SK-N-SH (cell line): ENCODE data around the gene TEKT2. TPM values are rescaled to one million over a fixed set of nuclear protein-coding genes. Genes with fewer than 3 reads are reported as not detected.

Source experiments
- CTCF ChIA-PET: fragments of 300-600, 350-600 bp; formaldehyde crosslinking; extraction: SDS; loops from one replicate; lab custom pipeline; 2021; lab: Yijun Ruan, JAX
- POLR2A ChIA-PET: fragments of 350-600 bp; sonication (Branson Sonifier 250); formaldehyde crosslinking; extraction: SDS; loops from one replicate; lab custom pipeline; 2020; ENCODE audit warnings: antibody characterized with exemption, inconsistent platforms; lab: Yijun Ruan, JAX
- DNase-seq: peaks from one replicate; pipeline ENCODE4 v3.0.0; 2012
- H2AFZ ChIP-seq: fragments of 200-600 bp; sonication (generic); 2 replicates; pipeline ENCODE4 v1.8.1; 2016; ENCODE audit warnings: antibody characterized with exemption, mild to moderate bottlenecking, low read depth
- H3F3A ChIP-seq: fragments of 200-600 bp; sonication (generic); replicated peaks from 2 replicates; pipeline ENCODE3; 2016; ENCODE audit warnings: antibody characterized with exemption, mild to moderate bottlenecking; ENCODE audit not compliant: insufficient read depth
- H3K27ac ChIP-seq, 2 experiments: fragments of 200-500 bp in 1 of 2; fragments of 200-600 bp in 1 of 2; sonication (Bioruptor generic) in 1 of 2; sonication (generic), shearing (Covaris generic) in 1 of 2; 2 replicates each; pipeline versions ENCODE4 v1.5.1 to v1.6.1; 2014 to 2016; ENCODE audit warnings: low read depth in 2 of 2, inconsistent platforms in 1 of 2, low read length in 1 of 2, mild to moderate bottlenecking in 1 of 2, mixed read lengths in 1 of 2
- H3K27me3 ChIP-seq: fragments of 200-600 bp; sonication (generic), shearing (Covaris generic); 2 replicates; pipeline ENCODE4 v1.6.1; 2016; ENCODE audit warnings: mixed run types; ENCODE audit not compliant: insufficient read depth
- H3K36me3 ChIP-seq, 2 experiments: fragments of 200-500 bp in 1 of 2; fragments of 200-600 bp in 1 of 2; sonication (Bioruptor generic) in 1 of 2; sonication (generic) in 1 of 2; replicated peaks in 1 of 2; 2 replicates each; pipeline versions ENCODE3 to v1.5.1; 2014 to 2016; ENCODE audit warnings: low read length in 1 of 2, mild to moderate bottlenecking in 1 of 2; ENCODE audit not compliant: insufficient read depth in 2 of 2, control insufficient read depth in 1 of 2
- H3K4me1 ChIP-seq, 2 experiments: fragments of 200-500 bp in 1 of 2; fragments of 200-600 bp in 1 of 2; sonication (Bioruptor generic) in 1 of 2; sonication (generic), shearing (Covaris generic) in 1 of 2; 2 replicates each; pipeline versions ENCODE4 v1.5.1 to v1.6.1; 2014 to 2016; ENCODE audit warnings: low read depth in 1 of 2, low read length in 1 of 2, mixed run types in 1 of 2; ENCODE audit not compliant: insufficient read depth in 2 of 2, control insufficient read depth in 1 of 2
- H3K4me2 ChIP-seq: fragments of 200-600 bp; sonication (generic), shearing (Covaris generic); 2 replicates; pipeline ENCODE4 v1.6.1; 2017; ENCODE audit warnings: mixed run types
- H3K4me3 ChIP-seq, 2 experiments: fragments of 200-500 bp in 1 of 2; fragments of 200-600 bp in 1 of 2; sonication (Bioruptor generic) in 1 of 2; sonication (generic), shearing (Covaris generic) in 1 of 2; 2 replicates each; pipeline versions ENCODE4 v1.5.1 to v1.8.1; 2014 to 2016; ENCODE audit warnings: low read depth in 2 of 2, inconsistent platforms in 1 of 2, low read length in 1 of 2, mild to moderate bottlenecking in 1 of 2, mixed read lengths in 1 of 2, moderate library complexity in 1 of 2
- H3K79me2 ChIP-seq: fragments of 200-600 bp; sonication (generic); 2 replicates; pipeline ENCODE4 v1.8.1; 2017; ENCODE audit warnings: mild to moderate bottlenecking; ENCODE audit not compliant: insufficient read depth
- H3K9ac ChIP-seq: fragments of 200-600 bp; sonication (generic); 2 replicates; pipeline ENCODE4 v1.6.1; 2017; ENCODE audit warnings: mixed run types
- H3K9me2 ChIP-seq: fragments of 200-600 bp; sonication (generic); 2 replicates; pipeline ENCODE4 v1.6.1; 2017; ENCODE audit warnings: mixed run types
- H3K9me3 ChIP-seq: fragments of 200-600 bp; sonication (generic); 2 replicates; pipeline ENCODE4 v1.6.1; 2017; ENCODE audit warnings: mixed run types, mild to moderate bottlenecking, moderate library complexity
- H4K20me1 ChIP-seq: fragments of 200-600 bp; sonication (generic); 2 replicates; pipeline ENCODE4 v1.6.1; 2017; ENCODE audit warnings: mild to moderate bottlenecking, mixed run types; ENCODE audit not compliant: insufficient read depth
- CHD2 ChIP-seq: fragments of 150-350 bp; IDR thresholded peaks from 2 replicates; pipeline ENCODE4 v1.6.1; 2018; ENCODE audit warnings: low read length; ENCODE audit not compliant: partially characterized antibody
- ELF1 ChIP-seq: IDR thresholded peaks from 2 replicates; pipeline ENCODE4 v1.4.0; 2012
- POLR2AphosphoS5 ChIP-seq: IDR thresholded peaks from 2 replicates; pipeline ENCODE4 v1.6.1; 2012; ENCODE audit warnings: low read depth, low read length
- RXRA ChIP-seq: IDR thresholded peaks from 2 replicates; pipeline ENCODE4 v1.4.0; 2012; ENCODE audit warnings: low read depth, mild to moderate bottlenecking, borderline replicate concordance
- SIN3A ChIP-seq: IDR thresholded peaks from 2 replicates; pipeline ENCODE4 v1.6.1; 2012; ENCODE audit warnings: low read depth, mild to moderate bottlenecking, low read length, moderate library complexity, borderline replicate concordance
- SMC3 ChIP-seq: IDR thresholded peaks from 2 replicates; pipeline ENCODE4 v1.6.1; 2012; ENCODE audit warnings: low read depth, low read length, improper control_type of control experiment
- TCF12 ChIP-seq: IDR thresholded peaks from 2 replicates; pipeline ENCODE4 v1.4.0; 2012
- USF1 ChIP-seq: IDR thresholded peaks from 2 replicates; pipeline ENCODE4 v1.4.0; 2012; ENCODE audit warnings: low read depth, borderline replicate concordance
- ZBTB33 ChIP-seq: IDR thresholded peaks from 2 replicates; pipeline ENCODE4 v1.4.0; 2012; ENCODE audit warnings: low read depth, borderline replicate concordance
- WGBS: methylation state at CpG from one replicate; pipeline ENCODE4 v1.1.6; 2017; ENCODE audit warnings: low lambda C conversion rate; 5-methylcytosine and 5-hydroxymethylcytosine counted together
- polyA plus RNA-seq, 3 experiments: library from polyadenylated mRNA; depleted of rRNA; stranded (reverse); fragments of >200 nt; gene quantifications; 2 replicates each; pipeline ENCODE4 v1.2.3, GENCODE V29; 2012
- TF ChIP-seq, protein P1 (sequence below): IDR thresholded peaks from 2 replicates; pipeline ENCODE4 v1.4.0; 2012; ENCODE audit warnings: low read depth
- TF ChIP-seq, protein P2 (sequence below): fragments of 150-350 bp; IDR thresholded peaks from 2 replicates; pipeline ENCODE4 v1.6.1; 2016; ENCODE audit warnings: mild to moderate bottlenecking, low read depth, low read length

The TEKT2 gene
- polyA plus RNA-seq, 1 of the 3 experiments (the other 2 are of a cell fraction), result 1.2 TPM

DNA sequence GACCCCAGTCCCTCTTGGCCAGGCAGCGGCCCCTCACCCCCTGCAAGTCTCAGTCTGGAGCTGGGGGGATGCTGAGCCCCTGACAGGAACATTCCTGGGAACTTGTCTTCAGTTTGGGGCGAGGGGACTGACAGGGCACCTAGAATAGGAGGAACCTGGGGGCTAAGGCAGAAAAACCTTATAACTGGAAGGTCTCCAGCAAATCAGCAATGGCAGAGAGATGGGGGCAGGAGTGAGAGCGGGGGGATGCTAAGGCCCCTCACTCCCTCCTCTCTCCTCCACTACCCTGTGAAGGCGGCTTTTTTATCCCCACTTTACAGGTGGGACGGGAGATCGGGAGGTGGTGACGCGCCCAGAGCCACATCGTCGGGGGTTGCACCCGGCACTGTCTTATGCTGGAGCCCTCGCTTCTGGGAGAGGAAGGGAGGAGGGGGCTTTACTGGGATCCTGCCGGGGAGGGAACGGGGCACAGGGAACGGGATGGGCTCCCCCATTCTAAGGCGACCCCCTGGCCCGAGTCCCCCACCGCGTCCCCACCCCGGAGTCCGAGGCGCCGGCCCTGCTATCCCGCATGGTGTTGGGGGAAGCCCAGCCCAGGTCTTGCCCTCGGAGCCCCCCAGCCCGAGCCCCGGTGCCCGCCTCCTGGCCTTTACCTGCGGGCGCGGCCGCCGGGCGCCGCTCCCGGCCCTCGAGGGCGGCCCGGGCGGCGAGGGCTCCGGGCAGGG lies 40.7 kb downstream of the TEKT2 start:
- ChIA-PET POLR2A (no interaction called here), CTCF (interaction anchor here (1.4 kb wide), 1 partner anchor 10 kb away, joined by 5 read pairs; no protein-coding TSS in a partner anchor)
- no peak overlapping the region for H2AFZ ChIP-seq
- no peak overlapping the region for H3K9ac ChIP-seq
- peak; percentile 33 for DNase-seq
- H3K9me3 ChIP-seq, result no peaks in the 10 kb centered on the region
- TF ChIP-seq TCF12, result no peak
- TF ChIP-seq POLR2AphosphoS5, result no peak
- TF ChIP-seq RXRA, result no peak
- TF ChIP-seq SIN3A, result no peak
- TF ChIP-seq, protein P1, sequence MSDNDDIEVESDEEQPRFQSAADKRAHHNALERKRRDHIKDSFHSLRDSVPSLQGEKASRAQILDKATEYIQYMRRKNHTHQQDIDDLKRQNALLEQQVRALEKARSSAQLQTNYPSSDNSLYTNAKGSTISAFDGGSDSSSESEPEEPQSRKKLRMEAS, result no peak
- TF ChIP-seq ELF1, result no peak
- no peak for TF ChIP-seq CHD2
- no peak for TF ChIP-seq USF1
- H3F3A ChIP-seq, result no peaks in the 10 kb centered on the region
- H4K20me1 ChIP-seq, result no peaks in the 10 kb centered on the region
- no peaks in the 10 kb centered on the region for H3K27me3 ChIP-seq
- no peak overlapping the region for H3K4me2 ChIP-seq
- no peaks in the 10 kb centered on the region for H3K9me2 ChIP-seq
- WGBS, result 91% methylated on average over 14 of the region's 42 CpGs
- H3K36me3 ChIP-seq, result no peaks in the 10 kb centered on the region
- peaks cover 0 to 4% of the 10 kb centered on the region in 2 experiments; a peak in 1 of 4 replicates for H3K4me1 ChIP-seq
- no peak overlapping the region for H3K27ac ChIP-seq
- H3K4me3 ChIP-seq, result peak overlapping the region in 1 of 2 experiments; percentile 23; a peak in 2 of 4 replicates
- H3K79me2 ChIP-seq, result no peaks in the 10 kb centered on the region

- H3F3A ChIP-seq, result no peaks in the 10 kb centered on the region
- CTCF ChIA-PET, result no interaction called here
- H4K20me1 ChIP-seq, result no peaks in the 10 kb centered on the region
- no peak within 1 kb of the TSS for H3K27ac ChIP-seq
- POLR2A ChIA-PET, result no interaction called here
- no peak within 1 kb of the TSS for H3K4me2 ChIP-seq
- no peaks in the 10 kb centered on the region for H3K36me3 ChIP-seq
- no peaks in the 10 kb centered on the region for H3K79me2 ChIP-seq
- no peaks in the 10 kb centered on the region for H3K9me3 ChIP-seq
- peaks cover 0 to 4% of the 10 kb centered on the region in 2 experiments; a peak in 1 of 4 replicates for H3K4me1 ChIP-seq
- H2AFZ ChIP-seq, result no peak within 1 kb of the TSS
- peak within 1 kb of the TSS in 1 of 2 experiments; percentile 23; a peak in 2 of 4 replicates for H3K4me3 ChIP-seq
- H3K9ac ChIP-seq, result no peak within 1 kb of the TSS
- no peaks in the 10 kb centered on the region for H3K9me2 ChIP-seq
- WGBS, result 93% methylated on average over 17 of the region's 77 CpGs
- no peaks in the 10 kb centered on the region for H3K27me3 ChIP-seq
- peak; percentile 88 for DNase-seq
- TF ChIP-seq USF1, result peak; percentile 18; the same call in 1 of the 2 replicates
- TF ChIP-seq SMC3, result no peak
- TF ChIP-seq ZBTB33, result no peak
- TF ChIP-seq, protein P2, sequence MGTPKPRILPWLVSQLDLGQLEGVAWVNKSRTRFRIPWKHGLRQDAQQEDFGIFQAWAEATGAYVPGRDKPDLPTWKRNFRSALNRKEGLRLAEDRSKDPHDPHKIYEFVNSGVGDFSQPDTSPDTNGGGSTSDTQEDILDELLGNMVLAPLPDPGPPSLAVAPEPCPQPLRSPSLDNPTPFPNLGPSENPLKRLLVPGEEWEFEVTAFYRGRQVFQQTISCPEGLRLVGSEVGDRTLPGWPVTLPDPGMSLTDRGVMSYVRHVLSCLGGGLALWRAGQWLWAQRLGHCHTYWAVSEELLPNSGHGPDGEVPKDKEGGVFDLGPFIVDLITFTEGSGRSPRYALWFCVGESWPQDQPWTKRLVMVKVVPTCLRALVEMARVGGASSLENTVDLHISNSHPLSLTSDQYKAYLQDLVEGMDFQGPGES, result no peak
Measured at GRCh38 chr1:36125129-36125991, 41.5 kb downstream of the TEKT2 start, which contains the start of gene COL8A2. Gene COL8A2, minus strand, starts transcription at chr1:36125222. Its CDS starts 24,980 bp downstream, at chr1:36100242.
